Activated T-cell treated with anti-CD3 and anti-CD28 coated beads, Interleukin-2, amount 50 U/mL, for 4 hours (primary cell): ENCODE data around the gene CDKL4. TPM values are rescaled to one million over a fixed set of nuclear protein-coding genes. Genes with fewer than 3 reads are reported as not detected.
A peak's percentile ranks its signal among the peaks of the same experiment; 100 is the strongest.
"Not testable (repeated sequence)": the region's sequence is repeated elsewhere in the genome, so short reads cannot be mapped to it uniquely, and the experiment has no call there.

Experiments
- ATAC-seq, 2 donors: fragments of 200-7000 bp; cut with Tn5 transposase; one replicate each; pipeline ENCODE4 v1.10.0; 2021
- DNase-seq: peaks from one replicate; pipeline ENCODE4 v3.0.0-alpha.2; 2020
- H3K27me3 Mint-ChIP-seq: one replicate; pipeline ENCODE4 v1.8.0; 2021; ENCODE audit warnings: low read depth, mixed read lengths
- H3K36me3 Mint-ChIP-seq: one replicate; pipeline ENCODE4 v1.8.0; 2022; ENCODE audit warnings: mixed read lengths; ENCODE audit not compliant: insufficient read depth
- H3K4me1 Mint-ChIP-seq: one replicate; pipeline ENCODE4 v1.8.0; 2021; ENCODE audit warnings: low read depth, mixed read lengths
- H3K4me3 Mint-ChIP-seq: one replicate; pipeline ENCODE4 v1.8.0; 2021; ENCODE audit warnings: mild to moderate bottlenecking, moderate library complexity, mixed read lengths
- H3K9me3 Mint-ChIP-seq: one replicate; pipeline ENCODE4 v1.8.0; 2021; ENCODE audit warnings: mixed read lengths
- total RNA-seq, 3 donors: library from RNA; stranded (reverse); gene quantifications; one replicate each; pipeline ENCODE4 v1.2.1, GENCODE V29; 2021

Gene CDKL4
- total RNA-seq, 3 donors from 2014 or later: not detected

GRCh38 chr2:39152504-39152903, 91.3 kb downstream of the CDKL4 start:
- H3K4me3 Mint-ChIP-seq: no peak overlapping the region
- no peaks in the 10 kb centered on the region for H3K4me1 Mint-ChIP-seq
- no peaks in the 10 kb centered on the region for H3K27me3 Mint-ChIP-seq
- ATAC-seq (no peak), DNase-seq (no peak)
- no peaks in the 10 kb centered on the region for H3K9me3 Mint-ChIP-seq
- H3K36me3 Mint-ChIP-seq: no peaks in the 10 kb centered on the region

- no peaks in the 10 kb centered on the region for H3K9me3 Mint-ChIP-seq
- no peak for ATAC-seq
- H3K4me3 Mint-ChIP-seq: no peak overlapping the region
- no peaks in the 10 kb centered on the region for H3K36me3 Mint-ChIP-seq
- no peaks in the 10 kb centered on the region for H3K27me3 Mint-ChIP-seq
- no peaks in the 10 kb centered on the region for H3K4me1 Mint-ChIP-seq
- no peak for DNase-seq
Measured at GRCh38 chr2:39150890-39151497, 92.8 kb downstream of the CDKL4 start.

- no peak overlapping the region for H3K4me3 Mint-ChIP-seq
- ATAC-seq (no peak), DNase-seq (no peak)
Measured at GRCh38 chr2:39150102-39150562, 93.6 kb downstream of the CDKL4 start.

GRCh38 chr2:39146630-39147029, 97.1 kb downstream of the CDKL4 start:
- Mint-ChIP-seq H3K4me1 (peaks cover 17% of the 10 kb centered on the region), H3K9me3 (no peaks in the 10 kb centered on the region), H3K36me3 (no peaks in the 10 kb centered on the region), H3K4me3 (no peak overlapping the region), H3K27me3 (no peaks in the 10 kb centered on the region)
- ATAC-seq (no peak), DNase-seq (no peak)

More at GRCh38 chr2:39150102-39150562, 93.6 kb downstream of the CDKL4 start:
- no peaks in the 10 kb centered on the region for H3K9me3 Mint-ChIP-seq
- no peaks in the 10 kb centered on the region for H3K36me3 Mint-ChIP-seq
- H3K4me1 Mint-ChIP-seq: no peaks in the 10 kb centered on the region
- H3K27me3 Mint-ChIP-seq: no peaks in the 10 kb centered on the region

- DNase-seq: no peak
- no peak for ATAC-seq
- Mint-ChIP-seq H3K9me3 (no peaks in the 10 kb centered on the region), H3K27me3 (no peaks in the 10 kb centered on the region), H3K4me1 (peaks cover 23% of the 10 kb centered on the region), H3K4me3 (no peak overlapping the region), H3K36me3 (no peaks in the 10 kb centered on the region)
Measured at GRCh38 chr2:39145906-39146421, 97.8 kb downstream of the CDKL4 start.

GRCh38 chr2:39144416-39144815, 99.4 kb downstream of the CDKL4 start:
- ATAC-seq (no peak), DNase-seq (no peak)
- peaks cover 33% of the 10 kb centered on the region for H3K4me1 Mint-ChIP-seq
- no peak overlapping the region for H3K4me3 Mint-ChIP-seq
- no peaks in the 10 kb centered on the region for H3K27me3 Mint-ChIP-seq
- H3K36me3 Mint-ChIP-seq: no peaks in the 10 kb centered on the region
- H3K9me3 Mint-ChIP-seq: no peaks in the 10 kb centered on the region

GRCh38 chr2:39142904-39143605, 100.7 kb downstream of the CDKL4 start:
- Mint-ChIP-seq H3K36me3 (no peaks in the 10 kb centered on the region), H3K4me3 (no peak overlapping the region)
- DNase-seq: no peak

GRCh38 chr2:39141334-39142271, 102.2 kb downstream of the CDKL4 start:
- no peaks in the 10 kb centered on the region for H3K9me3 Mint-ChIP-seq
- DNase-seq: no peak
- H3K36me3 Mint-ChIP-seq: no peaks in the 10 kb centered on the region
- peak overlapping the region; percentile 23 for H3K4me3 Mint-ChIP-seq
- no peaks in the 10 kb centered on the region for H3K27me3 Mint-ChIP-seq
- peaks cover 49% of the 10 kb centered on the region for H3K4me1 Mint-ChIP-seq
- ATAC-seq: no peak

More at GRCh38 chr2:39142904-39143605, 100.7 kb downstream of the CDKL4 start:
- no peak for ATAC-seq
- Mint-ChIP-seq H3K9me3 (no peaks in the 10 kb centered on the region), H3K27me3 (no peaks in the 10 kb centered on the region), H3K4me1 (peaks cover 41% of the 10 kb centered on the region)

GRCh38 chr2:39140948-39141333, 102.8 kb downstream of the CDKL4 start:
- not testable (repeated sequence) for DNase-seq, H3K36me3 Mint-ChIP-seq, H3K4me3 Mint-ChIP-seq, H3K9me3 Mint-ChIP-seq, H3K27me3 Mint-ChIP-seq, ATAC-seq
- H3K4me1 Mint-ChIP-seq: peaks cover 56% of the 10 kb centered on the region

GRCh38 chr2:39140322-39140847, 103.4 kb downstream of the CDKL4 start:
- Mint-ChIP-seq H3K27me3 (no peaks in the 10 kb centered on the region), H3K9me3 (no peaks in the 10 kb centered on the region), H3K4me3 (no peak overlapping the region), H3K36me3 (no peaks in the 10 kb centered on the region), H3K4me1 (peaks cover 62% of the 10 kb centered on the region)
- ATAC-seq (no peak), DNase-seq (no peak)

- Mint-ChIP-seq H3K36me3 (no peaks in the 10 kb centered on the region), H3K27me3 (no peaks in the 10 kb centered on the region), H3K4me3 (no peak overlapping the region), H3K9me3 (no peaks in the 10 kb centered on the region), H3K4me1 (peaks cover 63% of the 10 kb centered on the region)
- no peak for DNase-seq
- ATAC-seq: no peak
Measured at GRCh38 chr2:39139511-39140237, 104.1 kb downstream of the CDKL4 start.

GRCh38 chr2:39138837-39139211, 104.9 kb downstream of the CDKL4 start:
- Mint-ChIP-seq H3K27me3 (no peaks in the 10 kb centered on the region), H3K4me1 (peaks cover 69% of the 10 kb centered on the region), H3K4me3 (no peak overlapping the region), H3K9me3 (no peaks in the 10 kb centered on the region), H3K36me3 (no peaks in the 10 kb centered on the region)
- DNase-seq (no peak), ATAC-seq (no peak)

- peaks cover 71% of the 10 kb centered on the region for H3K4me1 Mint-ChIP-seq
- not testable (repeated sequence) for DNase-seq
Measured at GRCh38 chr2:39138187-39138836, 105.5 kb downstream of the CDKL4 start.

More at GRCh38 chr2:39138187-39138836, 105.5 kb downstream of the CDKL4 start:
- not testable (repeated sequence) for H3K9me3 Mint-ChIP-seq, H3K27me3 Mint-ChIP-seq, ATAC-seq, H3K36me3 Mint-ChIP-seq, H3K4me3 Mint-ChIP-seq
